Nephron (organoid): Measurements from ENCODE around the gene RGS14.

ENCODE experiments used
- H3K27ac Mint-ChIP-seq, 3 experiments: 2 replicates each; pipeline ENCODE4 v1.8.0; 2020; ENCODE audit warnings: mixed read lengths in 3 of 3, mild to moderate bottlenecking in 2 of 3, moderate library complexity in 1 of 3
- H3K27me3 Mint-ChIP-seq: 2 replicates; pipeline ENCODE4 v1.8.0; 2021; ENCODE audit warnings: low read depth, mild to moderate bottlenecking, moderate library complexity, mixed read lengths
- H3K36me3 Mint-ChIP-seq: 2 replicates; pipeline ENCODE4 v1.8.0; 2020; ENCODE audit warnings: low read depth, mixed read lengths
- H3K4me1 Mint-ChIP-seq: 2 replicates; pipeline ENCODE4 v1.8.0; 2020; ENCODE audit warnings: mixed read lengths
- H3K4me3 Mint-ChIP-seq, 3 experiments: 2 replicates each; pipeline ENCODE4 v1.8.0; 2020; ENCODE audit warnings: mild to moderate bottlenecking in 3 of 3, mixed read lengths in 3 of 3, moderate library complexity in 2 of 3
- H3K9me3 Mint-ChIP-seq: 2 replicates; pipeline ENCODE4 v1.8.0; 2020; ENCODE audit warnings: mixed read lengths
- CTCF ChIP-seq, 3 experiments: fragments of 200-600 bp; sonication (generic); IDR thresholded peaks; one replicate each; pipeline ENCODE4 v1.5.0; 2021; ENCODE audit warnings: antibody characterized with exemption in 3 of 3; ENCODE audit not compliant: unreplicated experiment in 3 of 3

Gene RGS14

GRCh38 chr5:177332031-177332895, 25.5 kb upstream of the RGS14 start:
- H3K27me3 Mint-ChIP-seq = no peaks in the 10 kb centered on the region
- no peak overlapping the region for H3K27ac Mint-ChIP-seq
- H3K36me3 Mint-ChIP-seq = peaks cover 36% of the 10 kb centered on the region
- peaks cover 5% of the 10 kb centered on the region for H3K4me1 Mint-ChIP-seq
- no peaks in the 10 kb centered on the region for H3K9me3 Mint-ChIP-seq
- H3K4me3 Mint-ChIP-seq = no peak overlapping the region
- no peak for TF ChIP-seq CTCF (IDR thresholded peaks at IDR 0.05; ENCODE audit: unreplicated experiment in 3 of 3)

GRCh38 chr5:177332896-177333260, 24.8 kb upstream of the RGS14 start:
- Mint-ChIP-seq H3K27me3 (no peaks in the 10 kb centered on the region), H3K4me3 (no peak overlapping the region), H3K36me3 (peaks cover 36% of the 10 kb centered on the region), H3K4me1 (no peaks in the 10 kb centered on the region), H3K27ac (no peak overlapping the region), H3K9me3 (no peaks in the 10 kb centered on the region)
- no peak for TF ChIP-seq CTCF (IDR thresholded peaks at IDR 0.05; ENCODE audit: unreplicated experiment in 3 of 3)

- no peaks in the 10 kb centered on the region for H3K9me3 Mint-ChIP-seq
- H3K36me3 Mint-ChIP-seq = peaks cover 36% of the 10 kb centered on the region
- H3K4me1 Mint-ChIP-seq = no peaks in the 10 kb centered on the region
- no peak for TF ChIP-seq CTCF (IDR thresholded peaks at IDR 0.05; ENCODE audit: unreplicated experiment in 3 of 3)
- H3K27me3 Mint-ChIP-seq = no peaks in the 10 kb centered on the region
- H3K27ac Mint-ChIP-seq = no peak overlapping the region
- H3K4me3 Mint-ChIP-seq = no peak overlapping the region
These were observed 24.1 kb upstream of the RGS14 start for GRCh38 chr5:177333420-177334154.

GRCh38 chr5:177334155-177334551, 23.6 kb upstream of the RGS14 start:
- no peaks in the 10 kb centered on the region for H3K27me3 Mint-ChIP-seq
- no peak overlapping the region for H3K27ac Mint-ChIP-seq
- TF ChIP-seq CTCF (IDR thresholded peaks at IDR 0.05; ENCODE audit: unreplicated experiment in 3 of 3) = no peak
- no peaks in the 10 kb centered on the region for H3K4me1 Mint-ChIP-seq
- no peaks in the 10 kb centered on the region for H3K9me3 Mint-ChIP-seq
- peaks cover 36% of the 10 kb centered on the region for H3K36me3 Mint-ChIP-seq
- no peak overlapping the region for H3K4me3 Mint-ChIP-seq

- H3K4me3 Mint-ChIP-seq = no peak overlapping the region
- H3K36me3 Mint-ChIP-seq = peaks cover 39% of the 10 kb centered on the region
- TF ChIP-seq CTCF (IDR thresholded peaks at IDR 0.05; ENCODE audit: unreplicated experiment in 3 of 3) = no peak
- H3K27me3 Mint-ChIP-seq = no peaks in the 10 kb centered on the region
- H3K9me3 Mint-ChIP-seq = no peaks in the 10 kb centered on the region
- no peaks in the 10 kb centered on the region for H3K4me1 Mint-ChIP-seq
- no peak overlapping the region for H3K27ac Mint-ChIP-seq
These were observed 22.7 kb upstream of the RGS14 start for GRCh38 chr5:177334781-177335700.
